GM23248 (cell line): ENCODE data around the gene LTBP3.

ENCODE experiments used
- EZH2 ChIP-seq: fragments of 200-600 bp; sonication (generic); IDR thresholded peaks from 2 replicates; pipeline ENCODE4 v1.6.1; 2018; ENCODE audit warnings: antibody characterized with exemption, mild to moderate bottlenecking; ENCODE audit not compliant: insufficient read depth, poor library complexity, severe bottlenecking
- EZH2phosphoT487 ChIP-seq: fragments of 200-600 bp; sonication (generic); IDR thresholded peaks from 2 replicates; pipeline ENCODE4 v1.6.1; 2018; ENCODE audit warnings: antibody characterized with exemption, moderate library complexity, mild to moderate bottlenecking, low read depth; ENCODE audit not compliant: insufficient read depth

DNA sequence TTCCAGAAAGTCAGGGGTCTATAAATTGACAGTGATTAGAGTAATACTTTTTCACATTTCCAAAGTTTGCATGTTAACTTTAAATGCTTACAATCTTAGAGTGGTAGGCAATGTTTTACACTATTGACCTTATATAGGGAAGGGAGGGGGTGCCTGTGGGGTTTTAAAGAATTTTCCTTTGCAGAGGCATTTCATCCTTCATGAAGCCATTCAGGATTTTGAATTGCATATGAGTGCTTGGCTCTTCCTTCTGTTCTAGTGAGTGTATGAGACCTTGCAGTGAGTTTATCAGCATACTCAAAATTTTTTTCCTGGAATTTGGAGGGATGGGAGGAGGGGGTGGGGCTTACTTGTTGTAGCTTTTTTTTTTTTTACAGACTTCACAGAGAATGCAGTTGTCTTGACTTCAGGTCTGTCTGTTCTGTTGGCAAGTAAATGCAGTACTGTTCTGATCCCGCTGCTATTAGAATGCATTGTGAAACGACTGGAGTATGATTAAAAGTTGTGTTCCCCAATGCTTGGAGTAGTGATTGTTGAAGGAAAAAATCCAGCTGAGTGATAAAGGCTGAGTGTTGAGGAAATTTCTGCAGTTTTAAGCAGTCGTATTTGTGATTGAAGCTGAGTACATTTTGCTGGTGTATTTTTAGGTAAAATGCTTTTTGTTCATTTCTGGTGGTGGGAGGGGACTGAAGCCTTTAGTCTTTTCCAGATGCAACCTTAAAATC is 54.0 kb downstream of the LTBP3 start:
- TF ChIP-seq EZH2phosphoT487 (no peak; the same call in 1 of the 2 replicates), EZH2 (no peak)
